EL (cell line): ENCODE data around the gene MKLN1.

Experiments used
- DNase-seq: peaks from one replicate; pipeline ENCODE4 v3.0.0-alpha.2; 2016

The MKLN1 gene

GRCh38 chr7:131527456-131527855 lies 199.8 kb downstream of the MKLN1 start:
- no peak for DNase-seq

GRCh38 chr7:131529179-131529578 lies 201.5 kb downstream of the MKLN1 start:
- DNase-seq, result no peak

- DNase-seq, result no peak
These were observed 201.9 kb downstream of the MKLN1 start for GRCh38 chr7:131529617-131530016.

- DNase-seq, result no peak
These were observed 202.5 kb downstream of the MKLN1 start for GRCh38 chr7:131530137-131530536.

GRCh38 chr7:131532570-131533091 lies 205.0 kb downstream of the MKLN1 start:
- no peak for DNase-seq

GRCh38 chr7:131533151-131533559 lies 205.5 kb downstream of the MKLN1 start:
- no peak for DNase-seq

GRCh38 chr7:131533566-131534561 lies 206.2 kb downstream of the MKLN1 start:
- no peak for DNase-seq

GRCh38 chr7:131536361-131536849 lies 208.7 kb downstream of the MKLN1 start:
- DNase-seq, result no peak

- DNase-seq, result no peak
These were observed 209.9 kb downstream of the MKLN1 start for GRCh38 chr7:131537571-131537978.

- peak; percentile 48 for DNase-seq
These were observed 210.6 kb downstream of the MKLN1 start for GRCh38 chr7:131538071-131538812.

- DNase-seq, result no peak
These were observed 211.1 kb downstream of the MKLN1 start for GRCh38 chr7:131538813-131539179.

GRCh38 chr7:131540491-131541162 lies 213.0 kb downstream of the MKLN1 start:
- DNase-seq, result no peak

- DNase-seq, result no peak
These were observed 215.6 kb downstream of the MKLN1 start for GRCh38 chr7:131543298-131543697.

- no peak for DNase-seq
These were observed 216.3 kb downstream of the MKLN1 start for GRCh38 chr7:131544021-131544420.

- DNase-seq, result peak; percentile 43
These were observed 217.0 kb downstream of the MKLN1 start for GRCh38 chr7:131544449-131545301.

- peak; percentile 39 for DNase-seq
These were observed 218.4 kb downstream of the MKLN1 start for GRCh38 chr7:131546126-131546525.
